NCI-H2227 (cell line): ENCODE measurements around the gene SLC26A1.
A peak's percentile ranks its signal among the peaks of the same experiment; 100 is the strongest.

Experiments used
- DNase-seq: peaks from one replicate; lab custom pipeline; 2025; ENCODE audit not compliant: unreplicated experiment; lab: John Stamatoyannopoulos, UW

SLC26A1 gene, protein sequence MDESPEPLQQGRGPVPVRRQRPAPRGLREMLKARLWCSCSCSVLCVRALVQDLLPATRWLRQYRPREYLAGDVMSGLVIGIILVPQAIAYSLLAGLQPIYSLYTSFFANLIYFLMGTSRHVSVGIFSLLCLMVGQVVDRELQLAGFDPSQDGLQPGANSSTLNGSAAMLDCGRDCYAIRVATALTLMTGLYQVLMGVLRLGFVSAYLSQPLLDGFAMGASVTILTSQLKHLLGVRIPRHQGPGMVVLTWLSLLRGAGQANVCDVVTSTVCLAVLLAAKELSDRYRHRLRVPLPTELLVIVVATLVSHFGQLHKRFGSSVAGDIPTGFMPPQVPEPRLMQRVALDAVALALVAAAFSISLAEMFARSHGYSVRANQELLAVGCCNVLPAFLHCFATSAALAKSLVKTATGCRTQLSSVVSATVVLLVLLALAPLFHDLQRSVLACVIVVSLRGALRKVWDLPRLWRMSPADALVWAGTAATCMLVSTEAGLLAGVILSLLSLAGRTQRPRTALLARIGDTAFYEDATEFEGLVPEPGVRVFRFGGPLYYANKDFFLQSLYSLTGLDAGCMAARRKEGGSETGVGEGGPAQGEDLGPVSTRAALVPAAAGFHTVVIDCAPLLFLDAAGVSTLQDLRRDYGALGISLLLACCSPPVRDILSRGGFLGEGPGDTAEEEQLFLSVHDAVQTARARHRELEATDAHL

DNA sequence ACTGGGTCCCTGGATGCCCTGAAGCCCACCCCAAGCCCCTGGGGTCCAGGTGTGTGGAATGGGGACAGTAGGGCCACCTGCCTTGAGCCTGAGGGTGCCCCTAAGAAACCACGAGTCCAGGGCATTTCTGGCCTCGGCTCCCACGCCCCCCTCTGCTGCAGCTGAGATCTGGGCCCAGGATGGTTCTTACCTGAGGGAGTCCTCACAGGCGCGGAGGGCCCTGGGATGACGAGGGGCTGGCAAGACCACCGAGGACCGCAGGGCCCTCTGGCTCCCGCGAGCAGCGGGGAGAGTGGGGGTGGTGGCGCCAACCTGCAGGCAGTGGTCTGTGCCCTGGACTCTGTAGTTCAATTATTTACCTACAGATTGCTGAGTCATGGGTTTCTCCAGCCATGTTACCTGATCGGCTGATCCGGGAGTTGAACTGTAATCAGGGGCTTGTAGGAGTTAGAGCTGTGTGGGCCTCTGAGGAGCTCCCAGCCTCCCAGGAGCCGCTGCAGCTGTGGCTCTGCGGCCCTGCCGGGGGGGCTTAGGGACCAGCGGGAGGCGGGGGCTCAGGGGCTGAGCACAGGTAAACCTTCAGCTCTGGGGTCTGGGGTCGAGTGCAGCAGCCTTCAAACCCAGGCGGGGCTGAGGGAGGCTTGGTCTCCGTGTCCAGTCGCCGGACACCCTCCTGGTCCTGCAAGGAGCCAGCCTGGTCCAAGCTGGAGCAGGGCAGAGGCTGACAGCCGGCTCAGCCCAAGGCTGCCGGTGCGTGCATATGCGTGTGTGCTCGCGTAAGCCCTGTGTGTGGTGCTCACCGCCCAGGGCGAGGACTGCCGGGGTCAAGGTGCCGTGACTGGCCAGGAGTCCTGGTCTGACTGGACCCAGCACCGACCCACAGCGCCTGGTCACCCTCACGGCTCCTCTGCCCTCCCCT, at the start of gene SLC26A1:
Gene SLC26A1, minus strand, starts transcription at position 294 of the 919 bp plus-strand sequence. CDS start 1,701 bp downstream, outside the sequence.
- DNase-seq: peak; percentile 17

DNA sequence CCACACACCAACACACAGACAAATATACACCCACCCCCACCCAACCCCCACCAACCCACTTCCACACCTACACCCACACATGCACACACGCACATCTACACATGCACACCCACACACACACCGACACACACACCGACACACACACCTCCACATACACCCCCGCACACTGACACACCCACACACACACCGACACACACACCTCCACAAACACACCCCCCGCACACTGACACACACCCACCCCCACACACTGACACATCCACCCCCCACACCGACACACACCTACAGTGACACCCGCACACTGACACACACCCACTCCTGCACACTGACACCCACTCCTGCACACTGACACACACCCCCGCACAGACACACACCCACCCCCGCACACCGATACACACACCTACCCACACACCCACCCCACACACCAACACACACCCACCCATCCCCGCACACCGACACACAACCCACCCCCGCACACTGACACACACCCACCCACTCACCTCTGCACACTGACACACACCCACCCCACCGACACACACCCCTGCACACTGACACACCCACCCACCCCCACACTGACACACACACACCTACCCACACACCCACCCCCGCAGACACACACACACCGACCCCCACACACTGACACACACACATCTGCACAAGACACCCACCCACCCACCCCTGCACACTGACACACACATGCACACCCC, 49.3 kb upstream of the SLC26A1 start:
- no peak for DNase-seq

GRCh38 chr4:1041936-1042330, 48.7 kb upstream of the SLC26A1 start:
- DNase-seq: no peak

GRCh38 chr4:1041147-1041935, 48.1 kb upstream of the SLC26A1 start:
- peak; percentile 51 for DNase-seq

GRCh38 chr4:1040344-1041146, 47.3 kb upstream of the SLC26A1 start:
- DNase-seq: no peak

- DNase-seq: no peak
These were observed 46.5 kb upstream of the SLC26A1 start for GRCh38 chr4:1039493-1040343.

GRCh38 chr4:1038948-1039492, 45.8 kb upstream of the SLC26A1 start:
- no peak for DNase-seq

DNA sequence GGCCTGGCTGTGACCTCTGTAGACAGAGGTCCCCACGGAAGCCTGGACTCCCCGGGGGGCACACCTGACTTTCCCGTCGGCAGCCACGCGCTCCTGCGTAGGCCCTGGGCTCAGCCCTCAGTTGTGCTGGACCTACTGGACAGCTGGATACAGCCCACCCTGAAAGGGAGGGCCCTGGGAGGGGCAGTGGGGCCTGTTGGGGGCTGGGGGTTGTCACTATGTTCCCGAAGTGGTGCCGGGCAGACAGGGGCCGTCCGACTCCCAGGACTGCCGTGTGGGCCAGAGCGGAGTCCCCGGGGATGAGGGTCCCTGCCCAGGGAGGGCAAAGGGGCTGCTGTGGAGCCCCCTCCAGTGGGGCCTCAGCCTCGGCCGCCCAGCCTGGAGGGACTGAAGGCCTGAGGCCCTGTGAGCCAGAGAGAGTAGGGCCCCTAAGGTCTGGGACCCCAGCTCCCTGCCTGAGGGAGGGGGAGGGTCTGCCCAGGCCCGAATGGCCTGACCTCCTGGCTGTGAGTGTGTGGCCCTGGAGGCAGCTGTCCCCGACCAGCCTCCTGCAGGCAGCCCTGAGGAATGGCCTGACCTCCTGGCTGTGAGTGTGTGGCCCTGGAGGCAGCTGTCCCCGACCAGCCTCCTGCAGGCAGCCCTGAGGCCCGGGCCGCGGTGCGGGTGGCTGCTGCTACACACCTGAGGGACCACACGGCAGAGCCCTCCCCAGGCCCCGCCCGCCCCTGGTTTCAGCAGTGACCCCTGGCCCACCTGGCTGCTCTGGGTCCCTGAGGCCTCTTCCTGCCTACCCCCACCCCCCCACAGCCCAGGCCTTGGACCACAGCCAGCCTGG, 44.0 kb upstream of the SLC26A1 start:
- no peak for DNase-seq

DNA sequence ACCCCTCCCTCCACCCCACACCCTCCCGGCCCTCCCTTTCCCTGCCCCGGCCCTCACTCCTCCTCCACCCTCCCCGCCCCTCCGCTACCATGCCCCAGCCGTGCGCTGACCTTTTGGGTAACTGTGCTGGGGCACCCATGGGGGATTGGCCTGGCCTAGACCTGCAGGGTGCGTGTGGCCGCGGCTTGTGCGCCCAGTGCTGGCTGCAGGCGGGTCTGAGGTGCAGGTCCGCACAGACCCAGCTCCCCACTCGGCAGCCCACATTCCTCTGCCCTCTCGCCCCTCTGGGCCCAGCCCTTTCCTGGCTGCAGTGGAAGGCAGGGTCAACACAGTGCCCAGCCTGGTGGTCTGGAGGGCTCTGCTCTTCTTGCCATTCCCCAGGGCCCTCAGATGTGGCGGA, 42.9 kb upstream of the SLC26A1 start:
- DNase-seq: no peak

DNA sequence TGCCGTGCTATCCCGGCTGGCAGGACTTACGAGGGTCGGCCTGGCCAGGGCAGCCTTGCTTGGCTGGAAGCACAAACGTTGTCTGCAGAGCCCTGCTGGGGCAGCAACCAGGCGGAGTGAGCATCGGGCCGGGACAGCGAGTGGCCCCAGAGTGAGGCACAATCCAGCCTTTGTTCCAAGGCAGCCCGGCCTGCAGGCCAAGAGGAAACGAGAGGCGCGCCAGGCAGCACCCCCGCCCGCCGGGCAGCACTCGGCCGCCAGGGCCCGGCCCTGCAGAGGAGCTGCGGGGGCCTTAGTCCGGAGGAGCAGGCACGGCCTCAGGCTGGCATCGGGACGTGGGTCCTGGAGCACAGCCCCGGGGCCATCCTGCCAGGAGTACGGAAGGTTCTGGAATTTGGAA, 42.3 kb upstream of the SLC26A1 start:
- DNase-seq: no peak

GRCh38 chr4:1033840-1034551, 40.8 kb upstream of the SLC26A1 start:
- DNase-seq: no peak

DNA sequence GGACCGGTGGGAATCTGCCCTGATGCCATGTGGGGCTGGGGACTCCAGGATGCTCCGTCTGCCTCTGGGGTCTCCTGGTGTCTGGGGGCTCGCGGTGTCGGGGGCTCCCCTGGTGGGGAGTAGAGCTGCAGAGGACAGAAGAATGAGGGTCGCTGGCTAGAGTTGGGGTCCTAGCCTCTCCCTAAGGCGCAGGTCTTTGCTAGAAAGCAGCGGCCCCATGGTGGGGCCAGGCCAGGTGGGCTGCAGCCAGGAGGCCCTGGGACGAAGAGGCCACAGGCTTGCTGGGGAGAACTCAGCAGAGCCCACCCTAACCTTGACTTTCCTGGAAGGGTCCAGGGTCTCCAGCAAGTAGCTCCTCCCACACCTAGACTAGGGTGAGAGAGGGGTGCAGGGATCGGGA, 39.7 kb upstream of the SLC26A1 start:
- no peak for DNase-seq

DNA sequence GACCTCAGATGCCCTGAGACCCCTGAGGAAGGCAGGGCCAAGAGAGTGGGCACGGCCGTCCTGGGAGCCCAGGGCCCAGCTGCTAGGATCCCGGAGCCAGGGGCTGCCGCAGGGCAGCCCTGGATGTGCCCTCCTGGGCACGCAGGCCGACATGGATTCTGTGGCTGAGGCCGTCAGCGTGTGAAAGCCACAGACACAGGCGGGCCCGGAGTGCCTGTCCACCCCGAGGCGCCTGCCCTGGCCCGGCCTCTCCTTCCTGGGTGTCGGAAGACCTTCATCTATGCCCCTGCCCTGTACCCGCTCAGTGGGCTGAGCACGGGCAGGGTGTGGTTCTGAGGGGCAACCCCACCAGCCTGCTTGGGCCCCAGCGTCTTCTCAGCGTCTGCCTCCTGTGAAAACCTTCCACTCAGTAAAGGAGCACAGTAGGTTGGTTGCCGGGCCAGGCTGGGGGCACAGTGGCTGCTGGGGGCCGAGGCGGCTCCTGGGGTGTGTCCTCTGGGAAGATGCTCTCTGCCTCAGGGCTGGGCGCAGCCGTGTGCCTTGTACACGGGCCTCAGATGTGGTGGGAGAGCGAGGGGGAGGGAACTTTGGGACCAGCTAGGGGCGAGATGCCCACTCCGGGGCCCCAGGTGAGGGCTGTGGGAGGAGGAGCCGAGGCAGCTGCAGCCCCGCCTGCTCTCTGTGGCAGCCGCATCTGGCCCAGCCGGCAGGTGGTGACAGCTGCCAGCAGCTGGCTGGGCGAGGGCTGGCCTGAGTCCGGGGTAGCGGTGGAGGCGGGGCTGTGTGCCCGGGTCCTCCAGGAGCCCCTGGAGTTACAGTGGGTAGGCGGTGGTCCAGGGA, 39.0 kb upstream of the SLC26A1 start:
- no peak for DNase-seq

DNA sequence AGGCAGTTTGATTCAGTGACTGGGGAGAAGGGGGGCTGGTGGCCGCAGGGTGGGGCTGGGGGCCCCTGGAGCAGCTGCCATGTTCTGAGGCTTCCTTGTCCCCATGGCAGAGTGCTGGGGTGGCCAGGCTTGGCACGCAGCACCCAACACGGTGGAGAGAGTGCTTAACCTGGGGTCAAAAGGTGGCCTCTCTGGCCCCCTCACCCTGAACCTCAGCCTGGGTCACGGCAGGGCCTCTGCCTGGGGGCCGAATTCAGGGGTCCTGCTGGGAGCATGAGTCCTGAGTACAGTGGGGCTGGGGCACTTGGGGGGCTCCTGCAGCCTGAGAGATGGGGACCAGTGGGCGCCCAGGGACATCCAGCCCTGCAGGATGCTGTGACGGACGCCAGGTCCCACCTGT, 38.1 kb upstream of the SLC26A1 start:
- DNase-seq: no peak

DNA sequence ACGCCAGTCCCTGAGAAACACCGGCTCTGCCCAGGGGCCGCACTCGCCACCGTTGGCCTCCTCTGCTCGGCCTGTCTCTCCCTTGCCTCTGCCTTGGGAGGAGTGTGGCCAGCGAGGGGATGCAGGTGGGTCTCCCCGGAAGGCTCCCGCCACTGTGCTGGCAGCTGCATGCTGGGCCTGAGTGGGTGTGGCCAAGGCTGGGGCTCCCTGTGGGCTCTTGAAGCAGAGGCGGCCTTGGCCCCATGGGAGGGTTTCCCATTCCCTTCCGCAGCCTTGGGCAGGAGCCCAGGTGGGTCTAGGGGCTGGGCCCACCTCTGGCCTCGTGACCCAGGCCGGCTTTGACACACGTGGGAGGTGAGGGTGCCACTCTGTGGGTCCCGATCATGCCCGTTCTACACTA, 37.4 kb upstream of the SLC26A1 start:
- DNase-seq: no peak

GRCh38 chr4:1030031-1030430, 36.8 kb upstream of the SLC26A1 start:
- DNase-seq: no peak
